IMR-90 (cell line): ENCODE results near the gene PSAPL1. TPM values are rescaled to one million over a fixed set of nuclear protein-coding genes. Genes with fewer than 3 reads are reported as not detected.

Experiments
- ATAC-seq: fragments of 200-7000 bp; cut with Tn5 transposase; 2 replicates; pipeline ENCODE4 v1.9.1; 2020; ENCODE audit warnings: low read depth, mild to moderate bottlenecking, moderate library complexity
- BruUV-seq: library from RNA; stranded (reverse); fragments of 400-500 nt; replicated peaks from 2 replicates; lab custom pipeline; 2021; lab: Mats Ljungman, UMichigan
- CTCF ChIA-PET: fragments of 300-600 bp; formaldehyde crosslinking; extraction: SDS; loops from one replicate; lab custom pipeline; 2021; ENCODE audit warnings: antibody characterized with exemption; lab: Yijun Ruan, JAX
- POLR2A ChIA-PET: fragments of 300-600 bp; sonication (Branson Sonifier 250); formaldehyde crosslinking; loops from one replicate; lab custom pipeline; 2022; ENCODE audit warnings: antibody characterized with exemption; ENCODE audit not compliant: unreplicated experiment; lab: Charles Lee
- DNase-seq: peaks from one replicate; pipeline ENCODE4 v3.0.0; 2013
- H2AFZ ChIP-seq: replicated peaks from 2 replicates; pipeline ENCODE3; 2013; ENCODE audit warnings: low read length, mild to moderate bottlenecking; ENCODE audit not compliant: poor library complexity
- H2AK5ac ChIP-seq: 2 replicates; pipeline ENCODE4 v1.6.1; 2013; ENCODE audit warnings: low read depth, low read length, inconsistent platforms
- H2AK9ac ChIP-seq: replicated peaks from 2 replicates; pipeline ENCODE3; 2013; ENCODE audit warnings: mild to moderate bottlenecking, low read depth, low read length, moderate library complexity; ENCODE audit not compliant: poor library complexity
- H2BK120ac ChIP-seq: 2 replicates; pipeline ENCODE4 v1.6.1; 2013; ENCODE audit warnings: low read depth, low read length, inconsistent platforms
- H2BK15ac ChIP-seq: 3 replicates; pipeline ENCODE4 v1.6.1; 2013; ENCODE audit warnings: low read depth, low read length, inconsistent platforms
- H2BK20ac ChIP-seq: 2 replicates; pipeline ENCODE4 v1.6.1; 2013; ENCODE audit warnings: low read depth, mild to moderate bottlenecking, inconsistent platforms, low read length, moderate library complexity
- H2BK5ac ChIP-seq: 2 replicates; pipeline ENCODE4 v1.6.1; 2013; ENCODE audit warnings: mild to moderate bottlenecking, low read depth, low read length, inconsistent platforms; ENCODE audit not compliant: poor library complexity, severe bottlenecking
- H3K14ac ChIP-seq: replicated peaks from 2 replicates; pipeline ENCODE4 v1.6.1; 2013; ENCODE audit warnings: low read depth, low read length, inconsistent platforms
- H3K18ac ChIP-seq: 2 replicates; pipeline ENCODE4 v1.6.1; 2013; ENCODE audit warnings: low read depth, low read length, control low read depth
- H3K23ac ChIP-seq: 2 replicates; pipeline ENCODE4 v1.6.1; 2013; ENCODE audit warnings: low read depth, low read length, inconsistent platforms
- H3K27ac ChIP-seq: 2 replicates; pipeline ENCODE4 v1.5.1; 2013; ENCODE audit warnings: mild to moderate bottlenecking, control low read depth, low read length; ENCODE audit not compliant: insufficient read depth
- H3K27me3 ChIP-seq: 2 replicates; pipeline ENCODE4 v1.6.1; 2013; ENCODE audit warnings: low read length; ENCODE audit not compliant: control insufficient read depth, insufficient read depth
- H3K36me3 ChIP-seq: 2 replicates; pipeline ENCODE4 v1.6.1; 2013; ENCODE audit warnings: low read length, mixed read lengths; ENCODE audit not compliant: control insufficient read depth, insufficient read depth
- H3K4ac ChIP-seq: 2 replicates; pipeline ENCODE4 v1.6.1; 2013; ENCODE audit warnings: low read depth, low read length, inconsistent platforms
- H3K4me1 ChIP-seq: 2 replicates; pipeline ENCODE4 v1.6.1; 2013; ENCODE audit warnings: low read length, mixed read lengths; ENCODE audit not compliant: control insufficient read depth, insufficient read depth
- H3K4me2 ChIP-seq: 2 replicates; pipeline ENCODE4 v1.6.1; 2013; ENCODE audit warnings: low read depth, mild to moderate bottlenecking, control low read depth, low read length, moderate library complexity
- H3K4me3 ChIP-seq: 2 replicates; pipeline ENCODE4 v1.5.1; 2013; ENCODE audit warnings: low read depth, mild to moderate bottlenecking, control low read depth, low read length, moderate library complexity; ENCODE audit not compliant: insufficient read depth
- H3K56ac ChIP-seq: 2 replicates; pipeline ENCODE4 v1.6.1; 2013; ENCODE audit warnings: low read length, inconsistent platforms; ENCODE audit not compliant: insufficient read depth; ENCODE audit errors: extremely low read depth
- H3K79me1 ChIP-seq, 2 experiments: 2 replicates each; pipeline ENCODE4 v1.6.1; 2013; ENCODE audit warnings: low read length in 2 of 2, inconsistent platforms in 1 of 2, low read depth in 1 of 2
- H3K9ac ChIP-seq: 2 replicates; pipeline ENCODE4 v1.6.1; 2013; ENCODE audit warnings: low read depth, low read length, control low read depth
- H3K9me1 ChIP-seq: 2 replicates; pipeline ENCODE4 v1.6.1; 2013; ENCODE audit warnings: low read length, inconsistent platforms; ENCODE audit not compliant: insufficient read depth
- H3K9me3 ChIP-seq: 2 replicates; pipeline ENCODE4 v1.6.1; 2013; ENCODE audit warnings: low read length; ENCODE audit not compliant: control insufficient read depth, insufficient read depth
- H4K20me1 ChIP-seq: 2 replicates; pipeline ENCODE4 v1.6.1; 2013; ENCODE audit warnings: low read length, inconsistent platforms; ENCODE audit not compliant: insufficient read depth
- H4K5ac ChIP-seq: 2 replicates; pipeline ENCODE4 v1.6.1; 2013; ENCODE audit warnings: mild to moderate bottlenecking, low read depth, low read length, control low read depth
- H4K8ac ChIP-seq, 2 experiments: 2 replicates each; pipeline ENCODE4 v1.6.1; 2013; ENCODE audit warnings: low read depth in 2 of 2, low read length in 2 of 2, control low read depth in 1 of 2, inconsistent platforms in 1 of 2
- H4K91ac ChIP-seq: 2 replicates; pipeline ENCODE4 v1.6.1; 2013; ENCODE audit warnings: low read depth, low read length, inconsistent platforms; ENCODE audit not compliant: insufficient read depth
- BHLHE40 ChIP-seq: fragments of 150-350 bp; IDR thresholded peaks from 2 replicates; pipeline ENCODE4 v1.6.1; 2016; ENCODE audit warnings: mild to moderate bottlenecking, low read depth, low read length
- CEBPB ChIP-seq: IDR thresholded peaks from 2 replicates; pipeline ENCODE4 v1.6.1; 2012; ENCODE audit warnings: low read depth, low read length, improper control_type of control experiment
- CHD1 ChIP-seq: IDR thresholded peaks from 2 replicates; pipeline ENCODE4 v1.6.1; 2012; ENCODE audit warnings: low read depth, low read length, improper control_type of control experiment
- FOS ChIP-seq: fragments of 150-350 bp; IDR thresholded peaks from 2 replicates; pipeline ENCODE4 v1.6.1; 2016; ENCODE audit warnings: low read depth, low read length
- MAZ ChIP-seq: IDR thresholded peaks from 2 replicates; pipeline ENCODE4 v1.6.1; 2012; ENCODE audit warnings: low read depth, mild to moderate bottlenecking, low read length, improper control_type of control experiment, moderate library complexity, borderline replicate concordance
- NFE2L2 ChIP-seq: fragments of 150-350 bp; IDR thresholded peaks from 2 replicates; pipeline ENCODE4 v1.6.1; 2016; ENCODE audit warnings: low read depth, mild to moderate bottlenecking, low read length
- POLR2A ChIP-seq: IDR thresholded peaks from 2 replicates; pipeline ENCODE4 v1.6.1; 2012; ENCODE audit warnings: mild to moderate bottlenecking, low read depth, low read length
- RAD21 ChIP-seq: IDR thresholded peaks from 2 replicates; pipeline ENCODE4 v1.6.1; 2012; ENCODE audit warnings: low read length, improper control_type of control experiment
- WGBS, 2 experiments: methylation state at CpG; one replicate each; pipeline versions ENCODE4 v1.1.5 to v1.1.7; 2013; ENCODE audit warnings: missing lambda C conversion rate in 2 of 2; ENCODE audit not compliant: insufficient read length in 1 of 2; ENCODE audit errors: extremely low coverage in 2 of 2; 5-methylcytosine and 5-hydroxymethylcytosine counted together
- dilution Hi-C: fragments of 300-500 bp; cut with HindIII; formaldehyde crosslinking; loops from one replicate; pipeline ENCODE4 v1.14.3; 2018; ENCODE audit warnings: low sequenced_read_pairs; ENCODE audit not compliant: unreplicated experiment
- in situ Hi-C: fragments of 300-500 bp; cut with MboI; formaldehyde crosslinking; loops from 3 replicates; pipeline ENCODE4 v1.14.3; 2019; ENCODE audit warnings: low sequenced_read_pairs, inconsistent platforms, mixed read lengths
- intact Hi-C: fragments of 100-400 bp; cut with micrococcal nuclease; formaldehyde crosslinking; loops from 2 replicates; pipeline ENCODE4 v1.10.0; 2022
- polyA plus RNA-seq, 3 experiments: library from polyadenylated mRNA; depleted of rRNA; stranded (reverse); fragments of >200 nt; gene quantifications; 2 replicates each; pipeline ENCODE4 v1.2.3, GENCODE V29; 2012; ENCODE audit warnings: low replicate concordance in 1 of 3
- total RNA-seq: library from RNA; depleted of rRNA; stranded (reverse); fragments of >200 nt; gene quantifications from 2 replicates; pipeline ENCODE4 v1.2.3, GENCODE V29; 2012
- TF ChIP-seq, protein P1 (sequence below): fragments of 150-350 bp; IDR thresholded peaks from 2 replicates; pipeline ENCODE4 v1.6.1; 2017; ENCODE audit warnings: mild to moderate bottlenecking, antibody characterized with exemption, low read length, low read depth
- TF ChIP-seq, protein P2 (sequence below): conservative IDR thresholded peaks from 2 replicates; pipeline ENCODE4 v1.5.1; 2012; ENCODE audit warnings: mild to moderate bottlenecking, low read depth, low read length, improper control_type of control experiment
- TF ChIP-seq, protein P3 (sequence below): fragments of 150-350 bp; IDR thresholded peaks from 2 replicates; pipeline ENCODE4 v1.6.1; 2016; ENCODE audit warnings: low read depth, mild to moderate bottlenecking, low read length, moderate library complexity, borderline replicate concordance

Gene PSAPL1
- total and polyA plus RNA-seq, 2 of the 4 experiments (the other 2 are of a cell fraction): not detected

DNA sequence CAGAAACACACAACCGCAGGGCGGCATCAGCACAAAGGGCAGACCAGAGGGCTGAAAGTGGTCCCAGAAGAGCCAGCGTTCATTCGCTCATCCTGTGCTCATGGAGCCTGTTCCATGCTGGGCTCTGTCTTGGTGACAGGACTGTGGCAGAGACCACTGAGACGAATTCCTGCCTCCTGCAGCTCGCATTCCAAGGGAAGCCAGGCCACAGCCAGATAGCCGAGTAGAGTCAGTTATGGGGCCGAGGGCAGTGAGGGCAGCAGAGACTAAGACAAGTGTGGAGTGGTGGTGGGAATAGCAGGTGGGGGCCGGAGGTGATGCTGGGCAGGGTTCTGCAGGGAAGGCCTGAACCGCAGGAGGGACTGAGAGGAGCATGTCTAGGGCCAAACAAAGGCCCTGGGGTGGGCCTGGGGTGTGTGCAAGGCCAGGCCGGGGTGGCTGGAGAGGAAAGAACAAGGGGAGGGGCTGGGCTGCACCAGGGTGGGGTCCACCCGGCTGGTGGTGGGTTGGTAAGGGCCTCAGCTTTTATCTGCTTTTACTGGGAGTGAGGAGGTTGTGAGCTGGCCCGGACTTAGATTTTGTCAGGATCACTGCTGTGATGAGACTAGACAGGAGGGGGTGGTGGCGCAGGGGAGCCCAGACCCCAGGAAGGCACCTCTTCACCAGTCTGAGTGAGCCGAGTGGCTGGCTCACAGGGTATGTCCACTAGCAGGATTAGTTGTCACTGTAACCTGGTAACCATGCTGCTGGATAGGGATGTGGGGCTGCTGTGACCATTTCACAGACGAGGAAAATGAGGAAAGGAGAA, 6.3 kb downstream of the PSAPL1 start:
- Histone ChIP-seq H3K4me3 (no peak overlapping the region), H4K20me1 (no peaks in the 10 kb centered on the region), H3K14ac (no peak overlapping the region), H2AK9ac (no peak overlapping the region), H3K9ac (no peak overlapping the region), H3K56ac (no peak overlapping the region), H2BK5ac (no peak overlapping the region), H2BK15ac (no peak overlapping the region), H4K8ac (no peak overlapping the region), H4K5ac (no peak overlapping the region), H3K4me2 (no peak overlapping the region), H2BK20ac (no peak overlapping the region), H3K4me1 (no peaks in the 10 kb centered on the region), H3K79me1 (no peaks in the 10 kb centered on the region), H3K23ac (no peak overlapping the region), H2AFZ (no peak overlapping the region), H2BK120ac (no peak overlapping the region), H3K27ac (no peak overlapping the region), H3K9me1 (no peaks in the 10 kb centered on the region), H3K27me3 (peaks cover 17% of the 10 kb centered on the region; the same call in 1 of the 2 replicates), H3K36me3 (no peaks in the 10 kb centered on the region), H3K18ac (no peak overlapping the region), H4K91ac (no peak overlapping the region), H3K4ac (no peak overlapping the region), H2AK5ac (no peak overlapping the region), H3K9me3 (no peaks in the 10 kb centered on the region)
- TF ChIP-seq MAZ (no peak), NFE2L2 (no peak), FOS (no peak), POLR2A (no peak), RAD21 (no peak), BHLHE40 (no peak), CEBPB (no peak), CHD1 (no peak)
- TF ChIP-seq, protein P1, sequence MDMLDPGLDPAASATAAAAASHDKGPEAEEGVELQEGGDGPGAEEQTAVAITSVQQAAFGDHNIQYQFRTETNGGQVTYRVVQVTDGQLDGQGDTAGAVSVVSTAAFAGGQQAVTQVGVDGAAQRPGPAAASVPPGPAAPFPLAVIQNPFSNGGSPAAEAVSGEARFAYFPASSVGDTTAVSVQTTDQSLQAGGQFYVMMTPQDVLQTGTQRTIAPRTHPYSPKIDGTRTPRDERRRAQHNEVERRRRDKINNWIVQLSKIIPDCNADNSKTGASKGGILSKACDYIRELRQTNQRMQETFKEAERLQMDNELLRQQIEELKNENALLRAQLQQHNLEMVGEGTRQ: no peak
- TF ChIP-seq, protein P2, sequence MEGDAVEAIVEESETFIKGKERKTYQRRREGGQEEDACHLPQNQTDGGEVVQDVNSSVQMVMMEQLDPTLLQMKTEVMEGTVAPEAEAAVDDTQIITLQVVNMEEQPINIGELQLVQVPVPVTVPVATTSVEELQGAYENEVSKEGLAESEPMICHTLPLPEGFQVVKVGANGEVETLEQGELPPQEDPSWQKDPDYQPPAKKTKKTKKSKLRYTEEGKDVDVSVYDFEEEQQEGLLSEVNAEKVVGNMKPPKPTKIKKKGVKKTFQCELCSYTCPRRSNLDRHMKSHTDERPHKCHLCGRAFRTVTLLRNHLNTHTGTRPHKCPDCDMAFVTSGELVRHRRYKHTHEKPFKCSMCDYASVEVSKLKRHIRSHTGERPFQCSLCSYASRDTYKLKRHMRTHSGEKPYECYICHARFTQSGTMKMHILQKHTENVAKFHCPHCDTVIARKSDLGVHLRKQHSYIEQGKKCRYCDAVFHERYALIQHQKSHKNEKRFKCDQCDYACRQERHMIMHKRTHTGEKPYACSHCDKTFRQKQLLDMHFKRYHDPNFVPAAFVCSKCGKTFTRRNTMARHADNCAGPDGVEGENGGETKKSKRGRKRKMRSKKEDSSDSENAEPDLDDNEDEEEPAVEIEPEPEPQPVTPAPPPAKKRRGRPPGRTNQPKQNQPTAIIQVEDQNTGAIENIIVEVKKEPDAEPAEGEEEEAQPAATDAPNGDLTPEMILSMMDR: no peak
- TF ChIP-seq, protein P3, sequence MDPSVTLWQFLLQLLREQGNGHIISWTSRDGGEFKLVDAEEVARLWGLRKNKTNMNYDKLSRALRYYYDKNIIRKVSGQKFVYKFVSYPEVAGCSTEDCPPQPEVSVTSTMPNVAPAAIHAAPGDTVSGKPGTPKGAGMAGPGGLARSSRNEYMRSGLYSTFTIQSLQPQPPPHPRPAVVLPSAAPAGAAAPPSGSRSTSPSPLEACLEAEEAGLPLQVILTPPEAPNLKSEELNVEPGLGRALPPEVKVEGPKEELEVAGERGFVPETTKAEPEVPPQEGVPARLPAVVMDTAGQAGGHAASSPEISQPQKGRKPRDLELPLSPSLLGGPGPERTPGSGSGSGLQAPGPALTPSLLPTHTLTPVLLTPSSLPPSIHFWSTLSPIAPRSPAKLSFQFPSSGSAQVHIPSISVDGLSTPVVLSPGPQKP: no peak
- in situ Hi-C loops (no loop called here), dilution Hi-C loops (no loop called here), intact Hi-C loops (no loop called here)
- no TSS peak for BruUV-seq
- no peak for DNase-seq
- ATAC-seq: no peak
- ChIA-PET POLR2A (no interaction called here), CTCF (no interaction called here)
- 70% methylated on average over 8 of the region's 16 CpGs; no CpG with 5 or more reads in 1 of the 2 experiments for WGBS, 2 experiments
